ELR (cell line): Measurements from ENCODE around the gene AHCYL2.
"Not testable (repeated sequence)": the region's sequence is repeated elsewhere in the genome, so short reads cannot be mapped to it uniquely, and the experiment has no call there.

Experiments
- DNase-seq: peaks from one replicate; pipeline ENCODE4 v3.0.0-alpha.2; 2015; ENCODE audit warnings: low read depth

Gene AHCYL2

GRCh38 chr7:129295015-129295423, 70.2 kb downstream of the AHCYL2 start:
- peak; percentile 18 for DNase-seq

DNA sequence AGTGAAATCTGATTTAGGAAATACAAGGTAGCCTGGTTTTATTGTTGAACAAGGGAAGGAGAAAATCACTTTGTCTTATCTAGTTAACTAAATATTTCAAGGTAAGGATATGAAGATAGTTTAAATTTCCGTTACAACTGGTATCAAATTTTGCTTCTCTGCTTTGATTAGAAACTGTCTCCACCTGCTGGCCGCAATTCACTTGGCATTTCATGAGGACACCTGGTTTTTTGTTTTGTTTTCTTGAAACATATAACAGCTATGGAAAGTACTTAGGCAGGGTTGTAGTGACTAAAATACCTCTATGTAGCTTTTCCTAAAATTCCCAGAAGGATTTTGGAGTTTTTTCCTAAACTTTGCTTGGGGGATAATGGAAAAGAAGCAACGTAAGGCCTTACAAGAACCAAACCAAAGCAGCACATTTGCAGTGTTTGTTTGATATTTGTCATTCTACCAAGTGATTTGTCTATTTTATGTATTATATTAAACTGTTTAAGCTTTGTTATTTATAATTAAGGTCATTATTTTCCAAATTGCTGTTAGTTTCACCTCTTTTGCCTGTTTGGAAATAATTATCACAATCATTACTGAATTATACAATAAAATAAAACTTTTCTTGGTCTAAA, 73.6 kb downstream of the AHCYL2 start:
- DNase-seq, result peak; percentile 59

GRCh38 chr7:129299889-129300288, 75.1 kb downstream of the AHCYL2 start:
- DNase-seq, result no peak

GRCh38 chr7:129300299-129300698, 75.5 kb downstream of the AHCYL2 start:
- DNase-seq, result not testable (repeated sequence)

GRCh38 chr7:129307592-129307991, 82.8 kb downstream of the AHCYL2 start:
- no peak for DNase-seq

DNA sequence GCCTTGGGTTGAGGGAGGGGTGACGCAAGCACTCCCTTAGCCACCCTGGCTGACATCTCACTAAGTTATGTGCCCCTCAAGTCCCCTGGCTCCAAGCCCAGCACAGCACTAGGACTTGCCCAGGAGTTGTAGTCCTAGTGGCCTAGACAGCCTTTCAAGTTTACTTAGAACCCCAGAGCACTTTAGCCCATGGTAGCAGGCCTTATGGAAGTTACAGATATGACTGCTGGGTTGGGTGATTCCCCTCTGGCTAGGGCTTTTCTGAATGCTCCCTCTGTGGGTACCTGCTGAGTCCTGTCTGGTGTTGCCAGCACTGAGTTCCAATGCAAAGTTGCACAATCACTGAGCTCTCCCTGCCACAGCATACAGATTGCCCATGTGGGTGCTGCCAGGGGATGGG, 83.2 kb downstream of the AHCYL2 start:
- DNase-seq, result peak; percentile 18

DNA sequence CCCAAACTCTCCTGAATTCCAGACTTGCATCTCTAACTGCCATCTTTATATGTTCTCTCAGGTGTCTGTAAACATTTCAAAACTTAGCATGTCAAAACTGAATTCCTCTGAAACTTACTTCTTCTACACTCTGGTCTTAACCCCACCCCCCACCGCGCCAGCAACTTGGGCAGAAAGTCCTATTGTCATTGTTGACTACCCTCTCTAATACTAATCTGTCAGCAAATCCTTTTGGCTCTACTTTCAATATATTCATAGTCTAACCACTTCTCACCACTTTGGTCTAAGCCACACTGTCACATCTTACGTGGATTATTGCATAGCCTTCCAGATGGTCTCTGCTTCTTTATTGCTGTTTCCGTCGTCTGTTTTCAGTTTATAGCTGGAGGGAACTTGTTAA, 86.6 kb downstream of the AHCYL2 start:
- DNase-seq, result no peak

DNA sequence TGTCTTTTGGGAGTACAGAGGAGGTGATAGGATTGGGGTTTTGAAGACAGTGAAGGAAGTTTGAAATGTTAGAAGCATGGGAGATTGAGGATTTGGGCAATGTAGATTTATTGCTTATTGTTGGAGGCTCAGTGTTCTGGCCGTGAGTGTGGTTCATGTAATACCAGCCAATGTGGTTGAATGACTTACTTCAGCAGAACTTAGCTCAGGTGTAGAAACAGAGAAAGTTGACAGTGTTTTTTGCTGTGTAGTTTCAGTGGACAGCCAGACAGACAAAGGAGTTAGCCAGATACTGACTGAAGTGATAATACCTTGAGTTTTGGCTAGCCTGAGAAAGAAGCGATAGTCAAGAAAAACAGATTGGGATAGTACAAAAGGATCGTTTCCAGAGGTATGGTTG, 88.5 kb downstream of the AHCYL2 start:
- DNase-seq, result no peak

DNA sequence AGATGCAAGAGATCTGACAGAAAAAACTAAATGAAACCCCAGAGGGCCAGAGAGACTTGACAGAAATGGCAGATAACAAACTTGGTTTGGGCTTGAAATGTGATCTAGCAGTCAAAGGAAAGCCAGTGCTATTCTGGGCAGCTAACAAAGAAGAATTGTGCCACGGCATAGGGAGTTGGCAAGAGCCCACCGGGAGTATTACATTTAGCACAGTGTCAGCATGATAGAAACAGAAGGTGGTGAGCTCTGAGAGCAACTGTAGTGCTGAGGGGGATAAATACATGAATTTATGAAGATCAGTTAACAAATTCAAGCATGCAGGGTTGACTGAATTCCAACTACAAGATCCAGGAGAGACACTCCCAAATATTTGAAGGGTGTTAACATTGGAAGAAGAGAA, 91.1 kb downstream of the AHCYL2 start:
- no peak for DNase-seq

DNA sequence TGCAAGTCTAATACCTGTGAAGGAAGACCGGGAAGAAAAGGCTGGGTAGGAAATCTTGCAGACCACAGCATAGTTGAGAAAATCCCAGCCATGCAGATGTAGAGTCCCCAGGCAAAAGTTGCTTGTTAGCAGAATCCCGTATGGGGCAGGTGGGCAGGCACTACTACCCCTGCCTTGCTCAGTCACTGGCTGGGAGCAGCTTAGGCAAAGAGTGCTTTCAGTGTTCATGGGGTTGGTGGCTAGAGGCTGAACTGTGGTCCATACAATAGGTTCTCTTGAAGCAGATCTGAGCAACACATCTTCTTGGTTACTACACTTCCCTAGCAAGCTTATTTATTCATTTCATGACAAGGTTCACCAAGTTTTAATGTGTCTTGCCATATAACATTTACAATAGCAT, 92.6 kb downstream of the AHCYL2 start:
- DNase-seq, result no peak

- DNase-seq, result no peak
Observed at GRCh38 chr7:129327076-129327475, 102.2 kb downstream of the AHCYL2 start.

DNA sequence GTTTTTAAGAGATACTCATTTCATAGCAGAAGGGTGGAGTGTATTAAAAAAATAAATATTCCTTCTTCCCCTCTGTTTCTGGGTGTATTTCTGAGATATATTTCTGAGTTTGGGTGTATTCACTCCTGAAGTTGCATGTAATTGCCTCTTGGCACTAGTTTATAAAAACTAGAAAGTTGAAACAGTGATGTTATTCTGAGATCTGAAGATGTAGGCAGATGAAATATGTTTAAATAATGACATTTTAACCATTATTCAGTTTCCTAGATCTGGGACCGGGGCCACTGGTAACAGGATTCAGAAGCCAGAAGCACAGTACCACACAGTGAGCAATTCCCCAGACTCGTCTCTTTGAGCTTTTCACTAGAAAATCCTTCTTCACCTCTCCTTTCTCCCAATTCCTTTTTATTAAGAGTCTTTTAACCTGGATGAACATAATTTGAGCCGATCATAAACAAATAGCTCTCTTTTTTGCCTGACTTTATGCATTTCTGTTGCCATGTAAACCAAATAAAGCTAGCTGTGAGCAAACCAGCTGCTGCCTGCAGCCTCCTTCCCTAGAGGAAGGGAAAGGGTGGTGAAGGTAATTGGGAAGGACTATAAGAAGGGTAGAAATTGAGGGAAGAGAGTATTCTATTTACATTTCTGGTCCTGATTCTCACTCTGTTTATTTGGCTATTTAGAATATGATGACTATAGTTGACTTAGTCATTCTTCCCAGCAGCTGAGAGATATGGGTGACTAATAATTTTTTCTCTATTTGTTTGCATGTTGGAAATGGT, 107.6 kb downstream of the AHCYL2 start:
- peak; percentile 78 for DNase-seq

GRCh38 chr7:129334473-129334872, 109.6 kb downstream of the AHCYL2 start:
- no peak for DNase-seq

GRCh38 chr7:129338450-129338849, 113.6 kb downstream of the AHCYL2 start:
- DNase-seq, result no peak

- DNase-seq, result no peak
Observed at GRCh38 chr7:129341212-129341611, 116.4 kb downstream of the AHCYL2 start.

GRCh38 chr7:129341816-129342806, 117.3 kb downstream of the AHCYL2 start:
- no peak for DNase-seq

DNA sequence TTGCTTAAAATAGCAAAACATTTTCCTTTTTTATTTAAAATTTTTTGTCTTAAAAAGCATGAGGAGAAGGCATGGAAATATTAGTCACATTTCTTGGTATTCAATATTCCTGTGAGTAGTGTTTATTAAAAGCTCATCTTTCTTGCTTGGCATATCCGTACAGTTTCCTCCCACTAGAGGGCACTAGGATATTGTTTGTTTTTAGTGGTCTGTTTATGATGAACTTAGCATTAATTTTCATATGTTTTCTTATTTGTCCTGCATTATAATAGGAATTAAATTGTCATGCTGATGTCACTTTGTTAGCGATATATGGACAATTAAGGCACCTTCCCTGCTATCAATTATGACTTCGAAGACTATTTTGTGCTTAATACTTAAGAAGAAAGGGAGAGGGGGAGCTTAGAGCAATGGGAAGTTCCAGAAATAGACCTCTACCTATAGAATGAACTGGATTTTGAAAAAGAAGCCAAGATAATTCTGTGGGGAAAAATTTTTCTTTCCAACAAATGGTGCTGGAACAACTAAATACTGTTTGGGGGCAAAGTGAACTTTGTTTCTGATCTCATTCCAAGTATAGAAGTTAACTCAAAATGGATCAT, 118.4 kb downstream of the AHCYL2 start:
- DNase-seq, result peak; percentile 65

GRCh38 chr7:129347330-129347729, 122.5 kb downstream of the AHCYL2 start:
- DNase-seq, result no peak

DNA sequence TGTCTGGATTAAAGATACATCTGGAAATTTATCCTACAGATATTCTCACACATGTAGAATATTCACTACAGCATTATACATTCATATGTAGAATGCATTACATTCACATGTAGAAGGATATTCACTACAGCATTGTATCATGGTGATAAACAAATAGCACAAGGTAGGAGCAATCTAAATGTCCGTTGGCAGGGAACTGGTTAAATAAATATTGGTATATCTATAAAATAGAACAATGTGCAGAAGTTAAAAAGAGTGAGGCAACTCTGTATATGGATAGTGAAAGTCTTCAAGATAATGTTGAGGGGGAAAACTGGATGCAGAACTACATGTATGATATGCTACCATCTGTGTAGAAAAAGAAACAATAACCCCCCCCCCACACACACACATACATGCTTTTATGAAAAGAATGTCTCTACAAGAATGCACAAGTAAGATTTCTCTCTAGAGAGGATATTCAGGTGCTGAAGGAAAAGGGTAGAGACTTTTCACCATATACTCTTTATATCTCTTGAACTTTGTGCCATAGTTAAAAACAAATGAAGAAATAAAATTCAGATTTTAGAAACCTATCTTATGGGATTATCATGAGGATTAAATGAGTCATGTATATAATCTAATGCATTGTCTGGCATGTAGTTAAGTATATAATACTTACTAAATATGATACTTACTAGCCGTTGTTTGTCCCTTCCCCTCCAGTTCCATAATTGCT, 123.4 kb downstream of the AHCYL2 start:
- no peak for DNase-seq

- DNase-seq, result peak; percentile 35
Observed at GRCh38 chr7:129351320-129351719, 126.5 kb downstream of the AHCYL2 start.

DNA sequence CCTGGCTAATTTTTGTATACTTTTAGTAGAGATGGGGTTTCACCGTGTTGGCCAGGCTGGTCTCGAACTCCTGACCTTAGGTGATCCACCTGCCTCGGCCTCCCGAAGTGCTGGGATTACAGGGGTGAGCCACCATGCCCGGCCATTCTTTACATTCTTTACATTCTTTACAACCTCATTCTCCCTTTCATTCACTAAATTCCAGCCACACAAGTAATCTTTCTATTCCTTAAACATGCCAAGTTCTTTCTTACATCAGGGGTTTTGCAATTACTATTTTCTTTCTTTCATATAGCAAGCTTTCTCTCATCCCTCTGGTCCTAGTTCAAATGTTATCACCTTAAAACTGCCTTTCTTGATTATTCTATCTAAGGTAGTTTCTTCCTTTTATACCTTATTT, 128.3 kb downstream of the AHCYL2 start:
- DNase-seq, result peak; percentile 45
